HG03520 (cell line): Measurements from ENCODE around the gene PTPA.
"Not testable (repeated sequence)": the region's sequence is repeated elsewhere in the genome, so short reads cannot be mapped to it uniquely, and the experiment has no call there.

Experiments
- ATAC-seq: cut with Tn5 transposase; IDR thresholded peaks from one replicate; pipeline ENCODE4 v1.9.1; 2021; ENCODE audit warnings: mild to moderate bottlenecking, moderate library complexity; ENCODE audit not compliant: unreplicated experiment

PTPA gene

GRCh38 chr9:129174724-129175514 lies 63.7 kb downstream of the PTPA start:
- no peak for ATAC-seq

DNA sequence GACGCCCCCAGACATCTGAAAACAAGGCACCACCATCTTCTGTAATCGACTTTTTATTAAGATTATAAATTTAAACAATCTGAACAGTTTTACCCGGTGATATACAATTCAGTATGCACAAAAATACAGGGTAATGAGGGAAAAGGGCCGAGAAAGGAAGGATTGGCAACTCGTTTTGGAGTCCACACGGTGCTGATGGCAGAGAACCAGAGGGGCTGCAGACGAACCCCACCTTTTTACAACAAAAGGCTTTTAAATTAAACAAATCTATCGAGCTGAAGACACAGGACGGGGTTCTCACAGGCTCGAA lies 64.3 kb downstream of the PTPA start:
- ATAC-seq = no peak

GRCh38 chr9:129175825-129176633 lies 64.8 kb downstream of the PTPA start:
- ATAC-seq = no peak

DNA sequence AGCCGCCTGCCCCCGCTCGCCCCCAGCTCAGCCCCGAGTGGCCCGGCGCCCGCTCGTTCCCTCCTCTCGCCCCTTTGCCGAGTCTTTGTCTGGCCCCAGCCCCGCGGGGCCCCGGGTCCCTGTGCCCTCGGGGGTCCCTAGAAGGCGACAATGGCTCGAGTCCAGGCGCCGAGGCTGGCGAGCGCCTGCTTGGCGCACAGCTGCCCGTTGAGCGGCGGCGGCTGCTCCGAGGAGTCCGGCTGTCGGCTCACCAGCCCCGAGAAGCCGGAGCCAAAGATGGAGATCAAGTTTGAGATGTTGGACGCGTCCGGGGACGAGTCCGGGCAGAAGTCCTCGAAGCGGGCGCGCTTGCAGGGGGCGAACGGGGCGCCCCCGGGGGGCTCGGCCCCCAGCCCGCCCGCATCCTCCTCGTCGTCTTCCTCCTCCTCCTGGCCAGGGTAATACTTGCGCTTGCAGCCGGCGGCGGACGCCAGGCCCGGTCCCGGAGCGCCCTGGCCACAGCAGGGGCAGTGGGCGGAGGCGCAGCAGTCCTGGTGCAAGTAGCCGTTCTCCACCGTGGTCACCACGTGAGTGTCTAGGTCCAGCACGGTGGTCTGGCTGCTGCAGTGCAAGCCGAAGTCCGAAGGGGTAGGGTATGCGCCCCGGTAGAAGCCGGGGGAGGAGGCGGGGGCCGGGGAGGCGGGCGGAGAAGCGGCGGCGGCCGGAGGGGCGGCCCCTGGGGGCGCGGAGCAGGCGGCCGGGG lies 65.7 kb downstream of the PTPA start:
- ATAC-seq = no peak

- peak; percentile 14 for ATAC-seq
Observed at GRCh38 chr9:129177443-129177790, 66.2 kb downstream of the PTPA start.

DNA sequence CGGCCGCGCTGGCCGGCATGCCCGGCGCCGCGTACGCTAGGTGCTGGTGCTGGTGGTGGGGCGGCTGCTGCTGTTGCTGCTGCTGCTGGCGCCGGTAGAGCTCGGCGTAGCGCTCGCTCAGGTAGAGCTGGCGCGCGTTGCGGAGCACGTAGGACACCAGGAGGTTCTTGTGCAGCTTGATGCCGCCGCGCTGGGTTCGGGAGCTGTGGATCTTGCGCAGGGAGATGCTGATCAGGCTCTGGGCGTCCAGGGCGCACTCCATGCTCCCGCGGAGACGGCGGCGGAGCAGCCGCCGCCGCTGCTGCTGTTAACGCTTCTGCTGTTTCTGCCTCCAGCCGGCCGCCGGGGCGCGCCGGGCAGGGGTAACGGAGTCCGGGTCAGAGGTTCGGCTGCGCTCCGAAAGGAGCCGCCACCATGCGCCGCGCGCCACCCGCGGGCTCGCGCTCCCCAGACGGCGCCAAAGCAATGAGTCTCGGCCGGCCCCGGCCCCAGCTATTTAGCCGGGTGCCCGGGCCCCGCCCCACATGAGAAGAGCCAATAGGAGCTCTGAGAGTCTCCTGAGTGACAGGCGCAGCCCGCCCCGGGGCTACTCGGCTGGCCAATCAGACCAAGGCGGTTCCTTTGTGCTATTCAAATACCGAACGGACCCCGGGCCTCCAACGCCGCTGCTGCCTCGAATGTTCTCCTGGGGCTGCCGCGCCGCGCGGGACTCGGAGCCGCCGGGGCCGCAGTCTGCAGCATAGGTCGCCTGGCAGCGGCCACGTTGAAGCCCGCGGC lies 66.8 kb downstream of the PTPA start, which contains the start of gene IER5L:
TSS of gene IER5L (minus strand) at position 471 of the 777 bp plus-strand sequence. CDS start at position 262, 209 bp downstream.
- ATAC-seq = peak; percentile 73

GRCh38 chr9:129178568-129179382 lies 67.6 kb downstream of the PTPA start:
- no peak for ATAC-seq

GRCh38 chr9:129181246-129181645 lies 70.0 kb downstream of the PTPA start:
- ATAC-seq = no peak

GRCh38 chr9:129182122-129182521 lies 70.9 kb downstream of the PTPA start:
- no peak for ATAC-seq

GRCh38 chr9:129182625-129183494 lies 71.6 kb downstream of the PTPA start:
- ATAC-seq = no peak

DNA sequence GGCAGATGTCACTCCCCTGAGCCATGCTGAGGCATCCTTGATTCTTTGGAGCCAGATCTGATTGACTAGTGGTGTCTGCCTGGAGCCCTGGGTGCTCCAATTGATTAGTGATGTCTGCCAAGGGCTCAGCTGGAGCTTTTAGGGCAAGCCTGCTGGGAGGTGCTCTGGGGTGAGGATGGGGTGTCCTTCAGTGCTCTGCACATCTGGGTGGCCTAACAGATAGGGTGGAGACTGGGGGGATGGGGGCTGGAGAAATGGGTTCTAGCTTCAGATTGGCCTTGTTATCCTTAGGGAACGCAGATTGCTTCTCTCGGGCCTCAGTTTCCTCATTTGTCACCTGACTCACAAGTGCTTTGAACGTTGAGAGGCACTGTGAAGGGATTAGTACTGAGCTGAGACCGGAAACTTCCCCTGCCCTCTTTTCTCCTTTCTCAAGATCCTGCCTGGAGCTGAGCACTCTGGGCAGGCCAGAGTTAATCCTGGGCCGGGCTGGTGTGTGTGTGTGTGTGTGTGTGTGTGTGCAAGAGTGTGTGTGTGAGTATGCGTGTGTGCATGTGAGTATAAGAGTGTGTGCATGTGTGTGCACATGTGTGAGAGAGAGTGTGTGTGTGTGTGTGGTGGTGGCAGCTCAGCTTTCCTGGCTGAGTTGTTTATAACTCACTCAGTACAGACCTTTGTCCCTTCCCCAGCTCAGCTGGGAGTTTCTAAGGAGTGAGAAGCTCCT lies 72.4 kb downstream of the PTPA start:
- ATAC-seq = no peak

- no peak for ATAC-seq
Observed at GRCh38 chr9:129184219-129184524, 73.0 kb downstream of the PTPA start.

DNA sequence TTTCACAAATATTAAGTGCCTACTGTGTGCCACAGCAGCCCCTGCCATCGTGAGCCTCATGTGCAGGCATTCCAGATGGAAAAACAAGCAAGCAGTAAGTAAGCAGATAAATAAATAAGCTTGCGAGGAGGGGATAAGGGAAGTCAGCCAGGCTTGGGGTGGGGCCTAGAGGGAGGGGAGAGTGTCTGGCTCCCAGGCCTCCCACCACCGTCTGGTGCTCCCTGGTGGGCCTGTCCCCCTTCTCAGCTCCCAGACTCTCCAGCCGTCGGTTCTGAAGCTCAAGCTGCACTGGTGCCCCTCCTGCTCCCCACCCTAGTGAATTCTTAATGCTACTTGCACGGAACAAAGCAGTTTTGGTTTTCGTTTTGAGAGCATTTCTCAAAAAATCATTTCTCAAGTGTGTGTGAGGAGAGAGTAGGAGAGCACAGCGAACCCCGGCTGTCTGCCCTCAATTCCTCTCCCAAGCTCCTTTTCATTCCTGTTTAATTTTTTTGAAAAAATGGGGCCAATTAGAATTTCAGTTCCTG lies 73.4 kb downstream of the PTPA start:
- ATAC-seq = no peak

DNA sequence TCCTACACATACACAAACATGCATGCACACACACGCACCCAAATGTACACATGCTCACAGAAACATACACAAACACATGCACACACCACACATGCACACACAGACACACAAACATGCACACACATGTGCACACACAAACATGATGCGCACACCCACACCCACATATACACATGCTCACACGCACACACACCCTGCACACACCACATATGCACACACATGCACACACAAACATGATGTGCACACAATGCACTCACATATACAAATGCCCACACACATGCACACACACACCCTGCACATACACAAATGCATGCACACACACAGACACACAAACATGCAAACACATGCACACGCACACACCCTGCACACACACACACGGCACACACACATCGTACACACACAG lies 74.2 kb downstream of the PTPA start:
- ATAC-seq = no peak

DNA sequence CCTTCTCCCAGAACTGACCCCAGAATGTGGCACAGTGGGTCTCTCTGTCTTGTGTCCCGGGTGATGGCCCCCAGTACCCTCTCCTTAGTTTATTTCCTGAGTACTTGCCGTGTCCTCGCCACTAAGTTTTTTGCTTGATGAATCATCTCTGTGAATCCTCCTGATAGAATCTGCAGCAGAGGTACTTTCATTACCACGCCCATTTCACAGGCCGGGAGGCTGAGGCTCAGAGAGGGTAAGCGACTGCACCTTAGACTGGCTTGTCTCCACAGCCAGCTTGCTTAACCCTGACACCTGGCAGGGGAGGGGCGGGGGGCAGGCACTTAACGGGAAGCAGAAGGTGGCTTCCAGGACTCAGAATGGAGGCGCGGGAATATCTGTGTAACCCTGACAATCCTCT lies 74.8 kb downstream of the PTPA start:
- ATAC-seq = no peak

DNA sequence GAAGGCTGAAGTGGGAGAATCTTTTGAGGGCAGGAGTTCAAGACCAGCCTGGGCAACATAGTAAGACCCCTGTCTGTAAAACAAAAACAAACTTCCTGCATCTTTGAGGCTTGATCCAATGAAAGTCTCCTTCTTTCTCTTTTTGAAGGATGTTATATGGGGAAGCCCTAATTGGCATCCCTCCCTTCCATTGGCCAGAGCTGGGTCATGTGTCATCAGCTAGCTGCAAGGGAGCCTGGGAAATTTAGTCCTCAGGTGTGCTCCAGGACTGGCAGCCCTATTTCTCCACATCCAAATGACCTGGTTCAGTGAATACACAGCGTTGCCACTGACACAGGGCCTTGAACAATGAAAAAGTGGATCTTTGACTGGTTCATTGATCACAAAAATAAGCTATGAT lies 75.8 kb downstream of the PTPA start:
- ATAC-seq = no peak

DNA sequence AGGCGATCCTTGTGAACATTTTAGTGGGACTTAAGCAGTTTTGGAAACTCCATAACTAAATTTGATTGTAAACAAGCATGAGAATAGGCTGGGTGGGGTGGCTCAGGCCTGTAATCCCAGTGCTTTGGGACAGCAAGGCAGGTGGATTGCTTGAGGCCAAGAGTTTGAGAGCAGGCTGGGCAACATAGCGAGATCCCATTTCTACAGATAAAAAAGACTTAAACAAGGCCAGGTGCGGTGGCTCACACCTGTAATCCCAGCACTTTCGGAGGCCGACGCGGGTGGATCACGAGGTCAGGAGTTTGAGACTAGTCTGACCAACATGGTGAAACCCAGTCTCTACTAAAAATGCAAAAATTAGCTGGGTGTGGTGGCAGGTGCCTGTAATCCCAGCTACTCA lies 78.8 kb downstream of the PTPA start:
- not testable (repeated sequence) for ATAC-seq

- ATAC-seq = no peak
Observed at GRCh38 chr9:129191234-129191633, 80.0 kb downstream of the PTPA start.
